GM23248 (cell line): Measurements from ENCODE around the gene STK24.

ENCODE experiments used
- EZH2 ChIP-seq: fragments of 200-600 bp; sonication (generic); IDR thresholded peaks from 2 replicates; pipeline ENCODE4 v1.6.1; 2018; ENCODE audit warnings: antibody characterized with exemption, mild to moderate bottlenecking; ENCODE audit not compliant: insufficient read depth, poor library complexity, severe bottlenecking
- EZH2phosphoT487 ChIP-seq: fragments of 200-600 bp; sonication (generic); IDR thresholded peaks from 2 replicates; pipeline ENCODE4 v1.6.1; 2018; ENCODE audit warnings: antibody characterized with exemption, moderate library complexity, mild to moderate bottlenecking, low read depth; ENCODE audit not compliant: insufficient read depth

GRCh38 chr13:98541191-98541590 lies 35.7 kb downstream of the STK24 start:
- TF ChIP-seq EZH2phosphoT487 (no peak), EZH2 (no peak)
